Adrenal gland (tissue), 12 donors: ENCODE measurements around the gene AGBL1. TPM values are rescaled to one million over a fixed set of nuclear protein-coding genes. Genes with fewer than 3 reads are reported as not detected.

ENCODE experiments used
- DNase-seq, 7 donors: peaks; one replicate each; pipeline ENCODE4 v3.0.0-alpha.2; 2019 to 2020
- H3K27ac ChIP-seq, 5 donors: fragments of 200-600 bp; sonication (generic) in 4 of 5; 1 replicate in 3 of 5; 2 replicates in 2 of 5; pipeline versions ENCODE4 v1.5.1 to v1.8.0; 2016 to 2020; ENCODE audit warnings: mild to moderate bottlenecking in 1 of 5
- H3K27me3 ChIP-seq: fragments of 200-600 bp; 2 replicates; pipeline ENCODE4 v1.8.0; 2021
- H3K36me3 ChIP-seq, 2 donors: fragments of 200-600 bp; replicated peaks in 1 of 2; 1 replicate in 1 of 2; 2 replicates in 1 of 2; pipeline versions ENCODE4 v1.5.1 to v1.8.0; 2018 to 2022
- H3K4me1 ChIP-seq, 2 donors: fragments of 200-600 bp; replicated peaks in 1 of 2; 1 replicate in 1 of 2; 2 replicates in 1 of 2; pipeline versions ENCODE4 v1.5.1 to v1.8.0; 2018 to 2021
- H3K4me3 ChIP-seq, 4 donors: fragments of 200-600 bp; sonication (generic) in 3 of 4; one replicate each; pipeline ENCODE4 v1.5.1; 2016 to 2018
- H3K9me3 ChIP-seq, 3 donors: fragments of 200-600 bp; sonication (generic) in 1 of 3; replicated peaks in 1 of 3; 1 replicate in 2 of 3; 2 replicates in 1 of 3; pipeline versions ENCODE4 v1.5.1 to v1.8.0; 2016 to 2021
- POLR2A ChIP-seq, 2 donors: fragments of 450-650 bp; IDR thresholded peaks; one replicate each; pipeline ENCODE4 v1.6.1; 2017; ENCODE audit warnings: antibody characterized with exemption in 2 of 2, mild to moderate bottlenecking in 2 of 2, moderate library complexity in 1 of 2
- WGBS, 4 donors: extraction: QIAGEN DNeasy Blood & Tissue Kit in 2 of 4; methylation state at CpG; one replicate each; pipeline versions ENCODE4 v1.1.5 to v1.1.7; 2013 to 2017; 5-methylcytosine and 5-hydroxymethylcytosine counted together
- intact Hi-C, 2 donors: fragments of 100-400 bp; cut with DNase I; formaldehyde crosslinking; loops; one replicate each; pipeline versions ENCODE4 v1.14.1 to v1.15.0; 2022 to 2023
- polyA plus RNA-seq, 3 donors: library from polyadenylated mRNA; stranded (reverse); fragments of 200-250 nt in 2 of 3; fragments of 350-450 nt in 1 of 3; fragmentation: Illumina TruSeq in 1 of 3; extraction: RNeasy Lipid Tissue Mini Kit (QIAGEN cat#74804) in 1 of 3; gene quantifications; one replicate each; pipeline ENCODE4 v1.2.3, GENCODE V29; 2013 to 2014
- total RNA-seq, 9 donors: library from RNA; depleted of rRNA in 4 of 9; stranded (reverse); fragments of >200 nt in 4 of 9; fragments of 120-200 nt in 1 of 9; fragmentation: NEBNext Ultra II Directional in 1 of 9; extraction: Animal tissue kit (Norgen Biotek cat#: 25700) in 1 of 9; gene quantifications; one replicate each; pipeline versions ENCODE4 v1.1.0 to v1.2.4, GENCODE V29; 2013 to 2023
- TF ChIP-seq, protein P1 (sequence below), 6 experiments: fragments of 450-650 bp in 4 of 6; fragments of 200-600 bp in 2 of 6; sonication (generic) in 1 of 6; IDR thresholded peaks; 1 replicate in 5 of 6; 2 replicates in 1 of 6; pipeline versions ENCODE4 v1.5.1 to v1.8.0; 2016 to 2021; ENCODE audit warnings: antibody characterized with exemption in 6 of 6, mild to moderate bottlenecking in 2 of 6, moderate library complexity in 1 of 6
- donor health status: healthy with polysubstance abuse.
- donor health status: Bipolar disorder and iron deficiency.
- donor health status: DM: yes; HTN: yes; CAD: no.
- donor health status: DM: no; HTN: no; CAD: no.
- donor health status: DM: no; HTN: no; CAD: no.
- donor health status: DM: yes; HTN: yes; CAD: no.

Gene AGBL1
- total and polyA plus RNA-seq, 12 donors: 0.04 to 0.07 (median 0.06) TPM; not detected in 9

- 50 to 59% (median 57%) methylated on average over 2 of the region's 2 CpGs for WGBS, 4 donors
Measured at GRCh38 chr15:86213888-86214287, 134.2 kb downstream of the AGBL1 start.

DNA sequence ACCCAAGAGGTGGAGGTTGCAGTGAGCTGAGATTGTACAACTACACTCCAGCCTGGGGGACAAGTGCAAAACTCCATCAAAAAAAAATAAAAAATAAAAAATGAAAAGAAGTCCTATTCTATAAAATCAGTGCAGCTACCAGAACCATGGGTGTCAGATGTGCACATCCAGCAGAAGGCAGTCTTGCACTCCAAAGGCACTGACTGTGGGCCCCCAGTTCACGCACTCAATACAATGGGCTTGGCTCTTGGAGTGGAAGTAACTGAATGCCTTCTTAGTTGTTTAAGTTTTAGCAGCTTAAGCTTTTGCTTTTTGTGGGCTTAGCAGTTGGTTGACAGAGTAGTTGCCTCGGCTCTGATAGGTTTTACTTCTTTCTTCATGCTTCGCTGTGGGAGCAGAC is 141.4 kb downstream of the AGBL1 start:
- Histone ChIP-seq H3K36me3 (no peaks in the 10 kb centered on the region), H3K27ac (no peak overlapping the region), H3K27me3 (no peaks in the 10 kb centered on the region), H3K4me3 (no peak overlapping the region), H3K9me3 (no peaks in the 10 kb centered on the region), H3K4me1 (no peaks in the 10 kb centered on the region)
- no peak for DNase-seq
- intact Hi-C loops: no loop called here
- no peak for TF ChIP-seq POLR2A (IDR thresholded peaks at IDR 0.05)
- TF ChIP-seq, protein P1, sequence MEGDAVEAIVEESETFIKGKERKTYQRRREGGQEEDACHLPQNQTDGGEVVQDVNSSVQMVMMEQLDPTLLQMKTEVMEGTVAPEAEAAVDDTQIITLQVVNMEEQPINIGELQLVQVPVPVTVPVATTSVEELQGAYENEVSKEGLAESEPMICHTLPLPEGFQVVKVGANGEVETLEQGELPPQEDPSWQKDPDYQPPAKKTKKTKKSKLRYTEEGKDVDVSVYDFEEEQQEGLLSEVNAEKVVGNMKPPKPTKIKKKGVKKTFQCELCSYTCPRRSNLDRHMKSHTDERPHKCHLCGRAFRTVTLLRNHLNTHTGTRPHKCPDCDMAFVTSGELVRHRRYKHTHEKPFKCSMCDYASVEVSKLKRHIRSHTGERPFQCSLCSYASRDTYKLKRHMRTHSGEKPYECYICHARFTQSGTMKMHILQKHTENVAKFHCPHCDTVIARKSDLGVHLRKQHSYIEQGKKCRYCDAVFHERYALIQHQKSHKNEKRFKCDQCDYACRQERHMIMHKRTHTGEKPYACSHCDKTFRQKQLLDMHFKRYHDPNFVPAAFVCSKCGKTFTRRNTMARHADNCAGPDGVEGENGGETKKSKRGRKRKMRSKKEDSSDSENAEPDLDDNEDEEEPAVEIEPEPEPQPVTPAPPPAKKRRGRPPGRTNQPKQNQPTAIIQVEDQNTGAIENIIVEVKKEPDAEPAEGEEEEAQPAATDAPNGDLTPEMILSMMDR (IDR thresholded peaks at IDR 0.05): no peak
- 75 to 92% (median 91%) methylated on average over 3 of the region's 3 CpGs for whole genome bisulfite sequencing, 4 donors

More at GRCh38 chr15:86213888-86214287, 134.2 kb downstream of the AGBL1 start:
- Histone ChIP-seq H3K9me3 (no peaks in the 10 kb centered on the region), H3K4me3 (no peak overlapping the region), H3K36me3 (no peaks in the 10 kb centered on the region), H3K27me3 (no peaks in the 10 kb centered on the region), H3K27ac (no peak overlapping the region), H3K4me1 (no peaks in the 10 kb centered on the region)
- TF ChIP-seq, protein P1 (IDR thresholded peaks at IDR 0.05): no peak
- TF ChIP-seq POLR2A (IDR thresholded peaks at IDR 0.05): no peak
- intact Hi-C loops: no loop called here
- DNase-seq: no peak

GRCh38 chr15:86229306-86229705 is 149.6 kb downstream of the AGBL1 start:
- TF ChIP-seq, protein P1 (IDR thresholded peaks at IDR 0.05): no peak
- no peak for TF ChIP-seq POLR2A (IDR thresholded peaks at IDR 0.05)
- DNase-seq: no peak
- intact Hi-C loops: no loop called here

DNA sequence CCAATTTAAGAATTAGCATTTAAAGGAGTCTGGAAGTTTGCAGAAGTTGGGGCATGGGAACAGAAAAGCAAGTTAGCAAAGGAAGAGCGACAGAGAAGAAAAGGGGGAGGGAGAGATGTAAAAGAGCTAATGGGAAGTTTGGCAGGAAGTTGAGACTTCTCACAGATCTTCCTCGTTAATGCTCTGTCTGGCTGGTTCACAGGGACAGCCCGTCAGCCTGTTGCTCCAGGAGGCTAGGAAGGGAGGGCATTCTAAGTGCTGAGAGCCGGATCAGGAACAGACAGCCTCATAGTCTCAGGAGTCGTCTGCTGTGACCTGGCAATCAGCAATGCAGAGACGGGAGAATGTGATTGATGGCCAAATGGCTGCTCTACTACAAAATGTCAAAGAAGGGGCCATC is 150.3 kb downstream of the AGBL1 start:
- H3K9me3 ChIP-seq: no peaks in the 10 kb centered on the region

More at GRCh38 chr15:86229306-86229705, 149.6 kb downstream of the AGBL1 start:
- H3K36me3 ChIP-seq: no peaks in the 10 kb centered on the region
- H3K9me3 ChIP-seq: no peaks in the 10 kb centered on the region
- peaks cover 3% of the 10 kb centered on the region for H3K27me3 ChIP-seq
- no peak overlapping the region for H3K4me3 ChIP-seq
- no peak overlapping the region for H3K27ac ChIP-seq
- no peaks in the 10 kb centered on the region for H3K4me1 ChIP-seq
- 55 to 74% (median 66%) methylated on average over 2 of the region's 2 CpGs for WGBS, 4 donors

More for the DNA sequence above, 150.3 kb downstream of the AGBL1 start:
- WGBS, 4 donors: 30 to 42% (median 35%) methylated on average over 6 of the region's 6 CpGs
- TF ChIP-seq, protein P1 (IDR thresholded peaks at IDR 0.05): no peak
- TF ChIP-seq POLR2A (IDR thresholded peaks at IDR 0.05): no peak
- Histone ChIP-seq H3K27ac (no peak overlapping the region), H3K27me3 (peaks cover 3% of the 10 kb centered on the region), H3K4me3 (no peak overlapping the region), H3K36me3 (no peaks in the 10 kb centered on the region), H3K4me1 (no peaks in the 10 kb centered on the region)
- DNase-seq: no peak
- intact Hi-C loops: no loop called here
